PC-3 (cell line): ENCODE measurements around the gene SLC9A9. TPM values are rescaled to one million over a fixed set of nuclear protein-coding genes. Genes with fewer than 3 reads are reported as not detected.

Source experiments
- ATAC-seq: fragments of 200-7000 bp; cut with Tn5 transposase; 2 replicates; pipeline ENCODE4 v1.9.1; 2020; ENCODE audit warnings: mild to moderate bottlenecking, moderate library complexity
- BruUV-seq: library from RNA; stranded (reverse); fragments of 400-500 nt; replicated peaks from 2 replicates; lab custom pipeline; 2021; lab: Mats Ljungman, UMichigan
- CTCF ChIA-PET: fragments of 300-600 bp; sonication (Branson Sonifier 250); formaldehyde crosslinking; loops from one replicate; lab custom pipeline; 2022; ENCODE audit warnings: antibody characterized with exemption; lab: Charles Lee
- POLR2A ChIA-PET: fragments of 300-600 bp; sonication (Branson Sonifier 250); formaldehyde crosslinking; loops from one replicate; lab custom pipeline; 2022; ENCODE audit warnings: antibody characterized with exemption; ENCODE audit not compliant: unreplicated experiment; lab: Charles Lee
- DNase-seq: peaks from one replicate; pipeline ENCODE4 v3.0.0-alpha.2; 2015
- H2AFZ ChIP-seq: fragments of 300-600 bp; sonication (generic); 2 replicates; pipeline ENCODE4 v1.6.0; 2016; ENCODE audit warnings: antibody characterized with exemption, low read length
- H3F3A ChIP-seq: fragments of 300-600 bp; sonication (generic); one replicate; pipeline ENCODE4 v1.6.0; 2017; ENCODE audit warnings: antibody characterized with exemption, low read length, control low read depth, mild to moderate bottlenecking; ENCODE audit not compliant: unreplicated experiment
- H3K27ac ChIP-seq: fragments of 300-600 bp; sonication (generic); 2 replicates; pipeline ENCODE4 v1.5.1; 2016; ENCODE audit warnings: mild to moderate bottlenecking, low read length
- H3K27me3 ChIP-seq: fragments of 300-600 bp; sonication (generic); 2 replicates; pipeline ENCODE4 v1.6.1; 2016; ENCODE audit warnings: low read length, mixed read lengths
- H3K36me3 ChIP-seq: fragments of 300-600 bp; sonication (generic); 2 replicates; pipeline ENCODE4 v1.6.1; 2016; ENCODE audit warnings: low read depth, mixed run types, low read length, mixed read lengths
- H3K4me1 ChIP-seq: fragments of 300-600 bp; sonication (generic); 2 replicates; pipeline ENCODE4 v1.5.1; 2016; ENCODE audit warnings: low read length; ENCODE audit not compliant: insufficient read depth
- H3K4me2 ChIP-seq: fragments of 300-600 bp; sonication (generic); 2 replicates; pipeline ENCODE4 v1.6.0; 2016; ENCODE audit warnings: low read length
- H3K4me3 ChIP-seq: fragments of 300-600 bp; sonication (generic); 2 replicates; pipeline ENCODE4 v1.5.1; 2016; ENCODE audit warnings: mild to moderate bottlenecking, low read length, mixed read lengths
- H3K79me2 ChIP-seq: fragments of 300-600 bp; sonication (generic); 2 replicates; pipeline ENCODE4 v1.6.1; 2017; ENCODE audit warnings: low read length, mixed read lengths
- H3K9ac ChIP-seq: fragments of 300-600 bp; sonication (generic); 2 replicates; pipeline ENCODE4 v1.6.0; 2016; ENCODE audit warnings: mild to moderate bottlenecking, low read length
- H3K9me2 ChIP-seq: fragments of 300-600 bp; sonication (generic); replicated peaks from 2 replicates; pipeline ENCODE4 v1.6.1; 2016; ENCODE audit warnings: mixed run types, low read length, mixed read lengths
- H3K9me3 ChIP-seq: fragments of 300-600 bp; sonication (generic); 2 replicates; pipeline ENCODE4 v1.6.1; 2016; ENCODE audit warnings: low read length, mixed read lengths
- H4K20me1 ChIP-seq: fragments of 300-600 bp; sonication (generic); 2 replicates; pipeline ENCODE4 v1.6.1; 2016; ENCODE audit warnings: low read length, mixed read lengths
- CTCF ChIP-seq: fragments of 300-600 bp; sonication (generic); conservative IDR thresholded peaks from 2 replicates; pipeline ENCODE4 v1.5.1; 2017; ENCODE audit warnings: antibody characterized with exemption, low read depth, mild to moderate bottlenecking, low read length
- EZH2 ChIP-seq: fragments of 300-600 bp; sonication (generic); IDR thresholded peaks from one replicate; pipeline ENCODE4 v1.6.1; 2017; ENCODE audit warnings: antibody characterized with exemption, mild to moderate bottlenecking, low read length; ENCODE audit not compliant: unreplicated experiment
- EZH2phosphoT487 ChIP-seq: fragments of 300-600 bp; sonication (generic); IDR thresholded peaks from 2 replicates; pipeline ENCODE4 v1.6.1; 2018; ENCODE audit warnings: mild to moderate bottlenecking, antibody characterized with exemption, low read length, borderline replicate concordance
- intact Hi-C: fragments of 100-400 bp; cut with micrococcal nuclease; formaldehyde crosslinking; loops from 2 replicates; pipeline ENCODE4 v1.9.0; 2023
- total RNA-seq: library from RNA; depleted of rRNA; stranded (reverse); fragments of >200 nt; gene quantifications from 2 replicates; pipeline ENCODE4 v1.2.3, GENCODE V29; 2014

Gene SLC9A9
- total RNA-seq, 1 experiment from 2014 or later, result 0.07 TPM

- H3K9ac ChIP-seq, result no peak overlapping the region
- H3K4me1 ChIP-seq, result no peaks in the 10 kb centered on the region
- no peaks in the 10 kb centered on the region for H3K27me3 ChIP-seq
- no peaks in the 10 kb centered on the region for H3K79me2 ChIP-seq
- no TSS peak for BruUV-seq
- H3F3A ChIP-seq, result no peaks in the 10 kb centered on the region
- no peaks in the 10 kb centered on the region for H4K20me1 ChIP-seq
- no peak overlapping the region for H3K4me3 ChIP-seq
- POLR2A ChIA-PET, result no interaction called here
- TF ChIP-seq CTCF, result no peak
- no peak for TF ChIP-seq EZH2
- TF ChIP-seq EZH2phosphoT487, result no peak
- H3K36me3 ChIP-seq, result no peaks in the 10 kb centered on the region
- H3K9me2 ChIP-seq, result no peaks in the 10 kb centered on the region
- CTCF ChIA-PET, result no interaction called here
- DNase-seq, result no peak
- no peaks in the 10 kb centered on the region for H3K9me3 ChIP-seq
- no peak overlapping the region for H2AFZ ChIP-seq
- no peak overlapping the region for H3K4me2 ChIP-seq
- no peak overlapping the region for H3K27ac ChIP-seq
- no peak for ATAC-seq
- intact Hi-C loops, result no loop called here
Observed at GRCh38 chr3:143791386-143791785, 56.9 kb downstream of the SLC9A9 start.

- intact Hi-C loops, result no loop called here
Observed at GRCh38 chr3:143786219-143787191, 61.8 kb downstream of the SLC9A9 start.

More at GRCh38 chr3:143786219-143787191, 61.8 kb downstream of the SLC9A9 start:
- Histone ChIP-seq H3K27me3 (no peaks in the 10 kb centered on the region), H3K4me2 (no peak overlapping the region), H3K79me2 (no peaks in the 10 kb centered on the region), H3F3A (no peaks in the 10 kb centered on the region), H3K9ac (no peak overlapping the region), H2AFZ (no peak overlapping the region), H3K9me2 (no peaks in the 10 kb centered on the region), H3K4me1 (no peaks in the 10 kb centered on the region), H3K27ac (no peak overlapping the region), H3K4me3 (no peak overlapping the region), H4K20me1 (no peaks in the 10 kb centered on the region), H3K36me3 (no peaks in the 10 kb centered on the region), H3K9me3 (no peaks in the 10 kb centered on the region)
- POLR2A ChIA-PET, result no interaction called here
- BruUV-seq, result no TSS peak
- ATAC-seq (no peak), DNase-seq (no peak)
- TF ChIP-seq EZH2phosphoT487 (no peak), CTCF (no peak), EZH2 (no peak)
- CTCF ChIA-PET, result no interaction called here
